ENCODE results near the gene FIGNL2.

The FIGNL2 gene

GRCh38 chr12:51869496-51869865 lies 21.0 kb upstream of the FIGNL2 start:
- Histone ChIP-seq H3K4me2 (peak overlapping the region; percentile 96), H3K4me1 (peaks cover 51% of the 10 kb centered on the region), H3K9ac (no peak overlapping the region), H3K27me3 (peaks cover 48% of the 10 kb centered on the region), H4K20me1 (no peaks in the 10 kb centered on the region), H3K4me3 (peak overlapping the region; percentile 63), H3K36me3 (no peaks in the 10 kb centered on the region), H3K9me3 (no peaks in the 10 kb centered on the region), H3K27ac (no peak overlapping the region; the same call in 1 of the 2 replicates)
- TF ChIP-seq Cebpa-rat (IDR thresholded peaks at IDR 0.05) = no peak

- Histone ChIP-seq H3K4me2 (peak overlapping the region; percentile 96), H3K9ac (0 out of 2 replicates have a peak overlapping the region, but pooled peaks have one; percentile 44)
Measured at GRCh38 chr12:51868821-51869495, 20.4 kb upstream of the FIGNL2 start.

DNA sequence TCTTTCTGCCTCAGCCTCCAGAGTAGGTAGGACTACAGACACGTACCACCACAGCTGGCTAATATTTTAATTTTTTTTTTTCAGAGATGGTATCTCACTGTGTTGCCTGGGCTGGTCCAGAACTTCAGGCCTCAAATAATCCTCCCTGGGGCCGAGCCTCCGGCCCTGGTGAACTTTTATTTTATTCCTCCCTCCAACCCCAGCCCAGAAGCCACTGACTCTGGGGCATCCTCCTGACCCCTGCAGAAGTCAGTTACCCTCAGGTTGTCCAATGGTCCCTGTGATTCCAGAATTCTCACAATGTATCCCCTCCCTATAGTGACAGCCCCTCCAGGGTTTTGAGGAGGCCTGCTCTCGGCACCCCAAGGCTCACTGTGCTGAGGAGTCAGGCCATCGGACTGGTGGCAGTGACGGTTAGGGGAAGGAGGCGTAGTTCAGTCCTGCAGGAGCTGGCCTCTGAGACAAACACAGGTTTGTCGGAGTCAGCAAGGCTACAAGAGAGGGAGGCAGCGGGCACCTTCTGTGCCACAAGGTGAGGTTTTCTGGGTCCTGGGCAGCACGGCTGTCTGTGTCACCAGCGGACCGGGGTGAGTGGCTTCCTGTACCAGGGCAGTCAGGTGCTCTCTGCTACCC lies 19.4 kb upstream of the FIGNL2 start:
- no peaks in the 10 kb centered on the region for H3K36me3 ChIP-seq
- H3K4me1 ChIP-seq = peaks cover 67% of the 10 kb centered on the region
- H3K9ac ChIP-seq = no peak overlapping the region

More at GRCh38 chr12:51868821-51869495, 20.4 kb upstream of the FIGNL2 start:
- Histone ChIP-seq H3K36me3 (no peaks in the 10 kb centered on the region), H3K4me3 (peak overlapping the region; percentile 63), H4K20me1 (no peaks in the 10 kb centered on the region), H3K27ac (no peak overlapping the region; the same call in 1 of the 2 replicates), H3K27me3 (peaks cover 51% of the 10 kb centered on the region), H3K9me3 (no peaks in the 10 kb centered on the region), H3K4me1 (peaks cover 56% of the 10 kb centered on the region)
- TF ChIP-seq Cebpa-rat (IDR thresholded peaks at IDR 0.05) = no peak

GRCh38 chr12:51867371-51867770 lies 18.9 kb upstream of the FIGNL2 start:
- no peaks in the 10 kb centered on the region for H3K9me3 ChIP-seq
- no peaks in the 10 kb centered on the region for H3K36me3 ChIP-seq
- no peaks in the 10 kb centered on the region for H4K20me1 ChIP-seq
- H3K27me3 ChIP-seq = peaks cover 51% of the 10 kb centered on the region
- no peak for TF ChIP-seq Cebpa-rat (IDR thresholded peaks at IDR 0.05)
- H3K4me1 ChIP-seq = peaks cover 72% of the 10 kb centered on the region
- no peak overlapping the region for H3K4me3 ChIP-seq
- H3K9ac ChIP-seq = no peak overlapping the region
- H3K27ac ChIP-seq = no peak overlapping the region
- no peak overlapping the region for H3K4me2 ChIP-seq

More for the DNA sequence above, 19.4 kb upstream of the FIGNL2 start:
- H4K20me1 ChIP-seq = no peaks in the 10 kb centered on the region
- no peak for TF ChIP-seq Cebpa-rat (IDR thresholded peaks at IDR 0.05)
- H3K27ac ChIP-seq = no peak overlapping the region
- H3K9me3 ChIP-seq = no peaks in the 10 kb centered on the region
- H3K4me3 ChIP-seq = no peak overlapping the region
- peaks cover 51% of the 10 kb centered on the region for H3K27me3 ChIP-seq
- H3K4me2 ChIP-seq = peak overlapping the region; percentile 96

DNA sequence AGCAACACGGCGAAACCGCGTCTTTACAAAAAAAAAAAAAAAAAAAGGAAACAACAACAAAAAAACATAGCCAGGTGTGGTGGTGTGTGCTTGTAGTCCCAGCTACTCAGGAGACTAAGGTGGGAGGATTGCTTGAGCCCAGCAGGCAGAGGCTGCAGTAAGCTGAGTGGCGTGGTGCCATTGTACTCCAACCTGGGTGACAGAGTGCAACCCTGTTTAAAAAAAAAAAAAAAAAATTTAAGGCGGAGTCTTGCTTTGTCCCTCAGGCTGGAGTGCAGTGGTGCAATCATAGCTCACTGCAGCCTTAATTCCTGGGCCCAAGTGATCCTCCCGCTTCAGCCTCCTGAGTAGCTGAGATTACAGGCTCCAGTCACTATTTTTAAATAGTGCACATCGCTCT lies 18.2 kb upstream of the FIGNL2 start:
- H3K27me3 ChIP-seq = peaks cover 51% of the 10 kb centered on the region
- no peak for TF ChIP-seq Cebpa-rat (IDR thresholded peaks at IDR 0.05)
- H3K9me3 ChIP-seq = no peaks in the 10 kb centered on the region
- H3K4me1 ChIP-seq = peaks cover 71% of the 10 kb centered on the region
- no peak overlapping the region for H3K4me3 ChIP-seq
- no peaks in the 10 kb centered on the region for H3K36me3 ChIP-seq
- H4K20me1 ChIP-seq = no peaks in the 10 kb centered on the region
- no peak overlapping the region for H3K27ac ChIP-seq
- H3K4me2 ChIP-seq = no peak overlapping the region
- no peak overlapping the region for H3K9ac ChIP-seq

- Histone ChIP-seq H3K4me1 (peaks cover 67% of the 10 kb centered on the region), H3K4me2 (no peak overlapping the region), H3K27me3 (peaks cover 51% of the 10 kb centered on the region), H3K9ac (no peak overlapping the region), H3K36me3 (no peaks in the 10 kb centered on the region), H3K4me3 (no peak overlapping the region), H3K9me3 (no peaks in the 10 kb centered on the region), H3K27ac (no peak overlapping the region), H4K20me1 (no peaks in the 10 kb centered on the region)
- no peak for TF ChIP-seq Cebpa-rat (IDR thresholded peaks at IDR 0.05)
Measured at GRCh38 chr12:51866324-51866723, 17.8 kb upstream of the FIGNL2 start.

GRCh38 chr12:51865757-51866270 lies 17.3 kb upstream of the FIGNL2 start:
- no peak overlapping the region for H3K9ac ChIP-seq
- H3K9me3 ChIP-seq = no peaks in the 10 kb centered on the region
- H4K20me1 ChIP-seq = no peaks in the 10 kb centered on the region
- no peaks in the 10 kb centered on the region for H3K36me3 ChIP-seq
- TF ChIP-seq Cebpa-rat (IDR thresholded peaks at IDR 0.05) = no peak
- peaks cover 51% of the 10 kb centered on the region for H3K27me3 ChIP-seq
- H3K4me2 ChIP-seq = peak overlapping the region; percentile 99; the same call in 1 of the 2 replicates
- H3K27ac ChIP-seq = no peak overlapping the region
- peaks cover 61% of the 10 kb centered on the region for H3K4me1 ChIP-seq
- H3K4me3 ChIP-seq = no peak overlapping the region

DNA sequence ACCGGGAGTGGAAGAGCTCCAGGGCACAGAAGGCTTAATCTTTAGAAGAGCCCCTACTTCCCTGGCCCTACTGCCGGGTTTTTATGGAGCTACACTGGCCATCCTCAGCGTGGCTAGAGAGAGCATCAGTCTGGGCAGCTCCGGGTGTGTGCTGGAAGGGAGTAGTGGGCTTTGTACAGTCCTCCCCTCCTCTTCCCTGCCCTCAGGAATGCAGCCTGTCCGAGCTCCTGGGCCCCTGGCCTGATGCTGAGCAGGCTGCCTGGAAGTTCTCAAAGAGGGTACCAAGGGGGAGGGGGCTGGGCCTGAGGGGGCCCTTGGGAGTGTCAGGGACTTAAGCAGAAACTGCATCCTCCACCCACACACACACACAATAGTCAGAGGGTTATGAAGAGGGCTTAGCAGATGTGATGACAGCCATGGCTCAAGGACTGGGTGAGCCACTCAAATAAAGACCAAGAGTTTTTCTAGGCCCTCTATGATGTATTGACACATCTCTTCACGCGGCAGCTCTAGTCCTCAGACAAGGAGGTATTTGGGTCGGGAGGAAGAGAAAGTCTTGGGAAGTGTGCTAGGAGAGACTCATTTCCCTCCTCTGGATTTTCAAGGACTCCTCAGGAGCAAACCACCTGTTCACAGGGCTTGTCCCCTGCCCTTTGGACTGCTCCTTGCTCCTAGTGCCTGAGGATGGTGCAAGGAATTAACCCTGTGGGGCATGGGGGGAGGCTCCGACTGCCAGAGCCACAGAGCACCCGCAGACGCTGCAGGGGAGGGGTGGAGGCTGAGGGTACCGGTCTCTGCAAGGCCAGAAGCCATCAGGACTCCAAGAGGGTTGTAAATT lies 16.5 kb upstream of the FIGNL2 start:
- Histone ChIP-seq H3K36me3 (no peaks in the 10 kb centered on the region), H3K9me3 (no peaks in the 10 kb centered on the region), H3K9ac (no peak overlapping the region), H3K27me3 (peaks cover 45% of the 10 kb centered on the region), H3K4me2 (peak overlapping the region; percentile 99), H3K4me3 (peak overlapping the region; percentile 60; the same call in 1 of the 2 replicates), H4K20me1 (no peaks in the 10 kb centered on the region), H3K4me1 (peaks cover 54% of the 10 kb centered on the region), H3K27ac (no peak overlapping the region)
- TF ChIP-seq Cebpa-rat (IDR thresholded peaks at IDR 0.05) = no peak

- Histone ChIP-seq H3K36me3 (no peaks in the 10 kb centered on the region), H3K27ac (peak overlapping the region; percentile 41; the same call in 1 of the 2 replicates), H3K27me3 (peaks cover 36% of the 10 kb centered on the region), H3K4me1 (peaks cover 45% of the 10 kb centered on the region), H3K4me3 (peak overlapping the region; percentile 60), H3K9me3 (no peaks in the 10 kb centered on the region), H4K20me1 (no peaks in the 10 kb centered on the region), H3K4me2 (peak overlapping the region; percentile 99), H3K9ac (no peak overlapping the region)
- TF ChIP-seq Cebpa-rat (IDR thresholded peaks at IDR 0.05) = no peak
Measured at GRCh38 chr12:51863933-51864832, 15.7 kb upstream of the FIGNL2 start.
